ENCODE results near the gene ANK2.

Gene ANK2

GRCh38 chr4:113049421-113050370 is at the start of gene ANK2:
Gene ANK2, plus strand, starts transcription at chr4:113049653. Its CDS starts 76 bp downstream, at chr4:113049729.
- DNase-seq = no peak

GRCh38 chr4:113003841-113004240 is 45.6 kb upstream of the ANK2 start:
- DNase-seq = no peak

GRCh38 chr4:113004655-113005054 is 44.8 kb upstream of the ANK2 start:
- DNase-seq = no peak

- no peak for DNase-seq
Measured at GRCh38 chr4:113006632-113007031, 42.8 kb upstream of the ANK2 start.

GRCh38 chr4:113007151-113007550 is 42.3 kb upstream of the ANK2 start:
- no peak for DNase-seq

- DNase-seq = no peak
Measured at GRCh38 chr4:113008135-113008534, 41.3 kb upstream of the ANK2 start.

GRCh38 chr4:113008716-113009115 is 40.7 kb upstream of the ANK2 start:
- no peak for DNase-seq

GRCh38 chr4:113009461-113009860 is 40.0 kb upstream of the ANK2 start:
- no peak for DNase-seq

GRCh38 chr4:113012122-113012725 is 37.2 kb upstream of the ANK2 start:
- no peak for DNase-seq

GRCh38 chr4:113012786-113013185 is 36.7 kb upstream of the ANK2 start:
- no peak for DNase-seq

- no peak for DNase-seq
Measured at GRCh38 chr4:113013751-113014150, 35.7 kb upstream of the ANK2 start.

- DNase-seq = no peak
Measured at GRCh38 chr4:113016377-113016776, 33.1 kb upstream of the ANK2 start.

- no peak for DNase-seq
Measured at GRCh38 chr4:113020966-113021365, 28.5 kb upstream of the ANK2 start.

GRCh38 chr4:113024388-113024787 is 25.1 kb upstream of the ANK2 start:
- no peak for DNase-seq

- no peak for DNase-seq
Measured at GRCh38 chr4:113025416-113025815, 24.0 kb upstream of the ANK2 start.

- no peak for DNase-seq
Measured at GRCh38 chr4:113026556-113026955, 22.9 kb upstream of the ANK2 start.

- DNase-seq = no peak
Measured at GRCh38 chr4:113028074-113028473, 21.4 kb upstream of the ANK2 start.

GRCh38 chr4:113031212-113031611 is 18.2 kb upstream of the ANK2 start:
- DNase-seq = no peak

- DNase-seq = no peak
Measured at GRCh38 chr4:113040793-113041192, 8.7 kb upstream of the ANK2 start.

GRCh38 chr4:113042502-113042901 is 7.0 kb upstream of the ANK2 start:
- DNase-seq = no peak

GRCh38 chr4:113043591-113043990 is 5.9 kb upstream of the ANK2 start:
- DNase-seq = no peak

GRCh38 chr4:113050371-113050755 is 910 bp downstream of the ANK2 start:
- DNase-seq = no peak

- no peak for DNase-seq
Measured at GRCh38 chr4:113050837-113051236, 1.4 kb downstream of the ANK2 start.

GRCh38 chr4:113051361-113051760 is 1.9 kb downstream of the ANK2 start:
- no peak for DNase-seq

Data from bone marrow (tissue), 2 donors.